Prostate gland (tissue), 2 donors: Measurements from ENCODE around the gene WDR12. TPM values are rescaled to one million over a fixed set of nuclear protein-coding genes. Genes with fewer than 3 reads are reported as not detected.

Experiments used
- DNase-seq: peaks from one replicate; pipeline ENCODE4 v3.0.0-alpha.2; 2019; ENCODE audit warnings: low spot score
- H3K27ac ChIP-seq, 2 donors: fragments of 200-600 bp; sonication (generic); 2 replicates each; pipeline ENCODE4 v1.5.1; 2017 to 2019
- H3K27me3 ChIP-seq: fragments of 200-600 bp; sonication (generic); replicated peaks from 2 replicates; pipeline ENCODE4 v1.5.1; 2019; ENCODE audit not compliant: insufficient read depth
- H3K36me3 ChIP-seq, 2 donors: fragments of 200-600 bp; sonication (generic); 1 replicate in 1 of 2; 2 replicates in 1 of 2; pipeline versions ENCODE4 v1.5.1 to v1.8.1; 2017 to 2019
- H3K4me1 ChIP-seq: fragments of 200-600 bp; sonication (generic); replicated peaks from 2 replicates; pipeline ENCODE4 v1.5.1; 2019
- H3K4me3 ChIP-seq, 2 donors: fragments of 200-600 bp; sonication (generic); 2 replicates each; pipeline ENCODE4 v1.5.1; 2017 to 2019
- H3K9me3 ChIP-seq: fragments of 200-600 bp; sonication (generic); 2 replicates; pipeline ENCODE4 v1.5.1; 2017
- POLR2A ChIP-seq: fragments of 450-650 bp; IDR thresholded peaks from one replicate; pipeline ENCODE4 v1.6.1; 2016; ENCODE audit warnings: antibody characterized with exemption, mild to moderate bottlenecking
- POLR2AphosphoS5 ChIP-seq: sonication (generic); formaldehyde crosslinking; IDR thresholded peaks from one replicate; pipeline ENCODE4 v1.6.1; 2017; ENCODE audit warnings: antibody characterized with exemption
- WGBS: methylation state at CpG from one replicate; pipeline ENCODE4 v1.1.5; 2018; 5-methylcytosine and 5-hydroxymethylcytosine counted together
- intact Hi-C: fragments of 100-400 bp; cut with DNase I; formaldehyde crosslinking; loops from one replicate; pipeline ENCODE4 v1.14.2; 2022
- total RNA-seq, 2 donors: library from RNA; depleted of rRNA; stranded (reverse); fragments of >200 nt; gene quantifications; one replicate each; pipeline ENCODE4 v1.1.0, GENCODE V29; 2016
- TF ChIP-seq, protein P1 (sequence below), 4 experiments: fragments of 200-600 bp in 2 of 4; fragments of 450-650 bp in 2 of 4; sonication (generic) in 2 of 4; IDR thresholded peaks; 1 replicate in 3 of 4; 2 replicates in 1 of 4; pipeline ENCODE4 v1.5.1; 2016 to 2019; ENCODE audit warnings: antibody characterized with exemption in 4 of 4, mild to moderate bottlenecking in 2 of 4, moderate library complexity in 2 of 4

WDR12 gene
- total RNA-seq, 2 donors from 2014 or later = 8.9 to 10.5 TPM

DNA sequence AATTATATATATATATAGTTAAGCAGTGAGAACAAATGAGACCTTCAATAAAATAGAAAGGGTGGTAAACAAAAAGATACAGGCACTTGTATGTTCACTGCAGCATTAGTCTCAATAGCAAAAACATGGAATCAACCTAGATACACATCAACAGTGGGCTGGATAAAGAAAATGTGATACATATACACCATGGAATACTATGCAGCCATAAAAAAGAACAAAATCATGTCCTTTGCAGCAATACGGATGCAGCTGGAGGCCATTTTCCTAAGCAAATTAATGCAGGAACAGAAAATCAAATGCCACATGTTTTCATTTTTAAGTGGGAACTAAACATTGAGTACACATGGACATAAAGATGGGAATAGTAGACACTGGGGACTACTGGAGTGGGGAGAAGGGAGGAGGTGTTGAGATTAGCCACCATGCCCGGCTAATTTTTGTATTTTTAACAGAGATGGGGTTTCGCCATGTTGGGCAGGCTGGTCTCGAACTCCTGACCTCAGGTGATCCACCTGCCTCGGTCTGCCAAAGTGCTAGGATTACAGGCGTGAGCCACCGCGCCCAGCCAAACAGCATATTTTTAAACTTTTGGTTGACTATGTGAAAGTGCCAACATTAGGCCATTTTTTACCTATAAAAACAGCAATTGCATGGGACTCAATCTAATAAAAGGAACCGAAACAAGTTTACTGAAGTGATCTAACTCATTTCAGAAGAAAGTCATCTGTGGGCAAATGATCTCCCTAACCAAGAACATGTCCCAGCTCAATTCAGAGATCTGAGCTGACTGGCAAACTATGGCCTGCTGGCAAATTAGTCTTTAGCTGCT is 63.6 kb downstream of the WDR12 start:
- no peak for DNase-seq
- intact Hi-C loops = no loop called here
- H3K27ac ChIP-seq = no peak overlapping the region
- WGBS = 95% methylated on average over 9 of the region's 9 CpGs
- H3K27me3 ChIP-seq = no peaks in the 10 kb centered on the region
- no peak for TF ChIP-seq POLR2AphosphoS5
- no peak for TF ChIP-seq POLR2A
- TF ChIP-seq, protein P1, sequence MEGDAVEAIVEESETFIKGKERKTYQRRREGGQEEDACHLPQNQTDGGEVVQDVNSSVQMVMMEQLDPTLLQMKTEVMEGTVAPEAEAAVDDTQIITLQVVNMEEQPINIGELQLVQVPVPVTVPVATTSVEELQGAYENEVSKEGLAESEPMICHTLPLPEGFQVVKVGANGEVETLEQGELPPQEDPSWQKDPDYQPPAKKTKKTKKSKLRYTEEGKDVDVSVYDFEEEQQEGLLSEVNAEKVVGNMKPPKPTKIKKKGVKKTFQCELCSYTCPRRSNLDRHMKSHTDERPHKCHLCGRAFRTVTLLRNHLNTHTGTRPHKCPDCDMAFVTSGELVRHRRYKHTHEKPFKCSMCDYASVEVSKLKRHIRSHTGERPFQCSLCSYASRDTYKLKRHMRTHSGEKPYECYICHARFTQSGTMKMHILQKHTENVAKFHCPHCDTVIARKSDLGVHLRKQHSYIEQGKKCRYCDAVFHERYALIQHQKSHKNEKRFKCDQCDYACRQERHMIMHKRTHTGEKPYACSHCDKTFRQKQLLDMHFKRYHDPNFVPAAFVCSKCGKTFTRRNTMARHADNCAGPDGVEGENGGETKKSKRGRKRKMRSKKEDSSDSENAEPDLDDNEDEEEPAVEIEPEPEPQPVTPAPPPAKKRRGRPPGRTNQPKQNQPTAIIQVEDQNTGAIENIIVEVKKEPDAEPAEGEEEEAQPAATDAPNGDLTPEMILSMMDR (IDR thresholded peaks at IDR 0.05) = no peak
- H3K9me3 ChIP-seq = no peaks in the 10 kb centered on the region
- no peak overlapping the region for H3K4me3 ChIP-seq
- H3K36me3 ChIP-seq = no peaks in the 10 kb centered on the region
- no peaks in the 10 kb centered on the region for H3K4me1 ChIP-seq

DNA sequence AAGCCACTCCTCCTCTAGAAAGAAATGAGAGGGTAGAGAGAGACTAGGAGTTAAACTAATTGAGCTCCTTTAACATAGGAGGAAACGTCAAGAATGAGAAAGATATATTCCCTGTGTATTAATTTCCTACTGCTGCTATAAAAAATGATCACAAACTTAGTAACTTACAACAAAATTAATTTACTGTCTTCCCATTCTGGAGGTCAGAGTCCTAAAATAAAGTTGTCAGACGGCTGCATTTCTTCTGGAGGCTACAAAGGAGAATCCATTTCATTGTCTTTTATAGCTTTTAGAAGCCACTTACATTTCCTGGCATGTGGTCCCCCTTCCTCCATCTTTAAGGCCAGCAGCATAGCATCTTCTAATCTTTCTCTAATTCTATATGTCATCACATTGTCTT is 66.8 kb downstream of the WDR12 start:
- intact Hi-C loops = no loop called here
- 61% methylated on average over 2 of the region's 2 CpGs for WGBS
- no peak for DNase-seq
- Histone ChIP-seq H3K27me3 (no peaks in the 10 kb centered on the region), H3K27ac (no peak overlapping the region), H3K4me1 (no peaks in the 10 kb centered on the region), H3K9me3 (no peaks in the 10 kb centered on the region), H3K4me3 (no peak overlapping the region), H3K36me3 (no peaks in the 10 kb centered on the region)
- no peak for TF ChIP-seq POLR2AphosphoS5
- TF ChIP-seq POLR2A = no peak
- TF ChIP-seq, protein P1 (IDR thresholded peaks at IDR 0.05) = no peak

DNA sequence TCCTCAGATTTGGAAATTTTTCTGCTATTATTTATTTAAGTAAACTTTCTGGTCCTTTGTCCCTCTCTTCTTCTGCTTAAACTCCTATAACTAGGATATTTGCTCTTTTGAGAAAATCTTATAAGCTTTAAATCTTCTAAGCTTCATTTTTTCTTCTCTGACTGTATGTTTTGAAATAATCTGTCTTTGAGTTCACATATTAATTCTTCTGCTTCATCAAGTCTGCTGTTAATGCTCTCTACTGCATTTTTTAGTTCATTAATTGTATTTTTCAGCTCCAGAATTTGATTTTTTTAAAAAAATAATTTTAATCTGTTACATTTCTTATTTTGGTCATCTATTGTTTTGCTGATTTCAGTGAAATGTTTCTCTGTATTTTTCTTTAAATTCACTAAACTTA is 68.8 kb downstream of the WDR12 start:
- H3K4me1 ChIP-seq = no peaks in the 10 kb centered on the region
- no peaks in the 10 kb centered on the region for H3K9me3 ChIP-seq
- DNase-seq = no peak
- no peak overlapping the region for H3K4me3 ChIP-seq
- H3K27ac ChIP-seq = no peak overlapping the region
- H3K27me3 ChIP-seq = no peaks in the 10 kb centered on the region
- intact Hi-C loops = no loop called here
- no peaks in the 10 kb centered on the region for H3K36me3 ChIP-seq
- no peak for TF ChIP-seq POLR2A
- TF ChIP-seq, protein P1 (IDR thresholded peaks at IDR 0.05) = no peak
- TF ChIP-seq POLR2AphosphoS5 = no peak

DNA sequence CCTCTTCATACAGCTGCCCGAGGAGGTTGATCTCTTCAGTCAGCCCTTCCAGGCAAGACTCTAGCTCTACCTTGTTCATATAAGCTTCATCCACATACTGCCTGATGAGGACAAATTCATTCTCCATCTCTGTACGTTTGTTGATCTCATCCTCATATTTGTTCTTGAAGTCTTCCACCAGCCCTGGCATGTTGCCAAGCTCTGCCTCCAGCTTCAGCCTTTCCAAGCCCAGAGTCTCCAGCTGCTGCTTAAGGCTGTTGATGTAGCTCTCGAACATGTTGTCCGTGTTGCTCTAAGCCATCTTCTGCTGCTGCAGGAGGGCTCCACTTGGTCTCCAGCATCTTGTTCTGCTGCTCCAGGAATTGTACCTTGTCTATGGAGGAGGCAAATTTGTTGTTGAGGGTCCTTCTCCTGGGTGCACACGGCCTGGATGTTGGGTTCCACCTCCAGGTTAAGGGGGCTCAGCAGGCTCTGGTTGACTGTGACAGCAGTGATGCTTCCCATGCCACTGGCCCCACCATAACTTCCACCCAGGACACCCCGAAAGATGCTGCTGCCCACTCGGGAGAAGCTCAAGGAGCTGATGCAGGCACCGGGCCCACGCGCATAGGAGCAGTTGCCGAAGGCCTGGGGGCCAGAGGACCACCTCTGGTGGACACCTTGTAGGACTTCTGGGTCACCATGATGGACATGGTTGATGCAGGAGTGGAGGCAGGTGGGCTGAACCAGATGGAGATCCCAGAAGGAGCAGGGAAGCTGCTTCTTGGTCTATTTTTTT is 70.2 kb downstream of the WDR12 start:
- Histone ChIP-seq H3K4me3 (no peak overlapping the region), H3K27ac (no peak overlapping the region), H3K36me3 (no peaks in the 10 kb centered on the region), H3K9me3 (no peaks in the 10 kb centered on the region), H3K4me1 (no peaks in the 10 kb centered on the region), H3K27me3 (no peaks in the 10 kb centered on the region)
- TF ChIP-seq POLR2AphosphoS5 (no peak), POLR2A (no peak)
- TF ChIP-seq, protein P1 (IDR thresholded peaks at IDR 0.05) = no peak
- no peak for DNase-seq
- 91% methylated on average over 11 of the region's 11 CpGs for WGBS
- intact Hi-C loops = no loop called here
